BE2C (cell line): Measurements from ENCODE around the gene CORO2B.

Experiments used
- DNase-seq: peaks from one replicate; pipeline ENCODE4 v3.0.0-alpha.2; 2020
- H3K27me3 ChIP-seq: fragments of 250-450 bp; sonication (Bioruptor Pico); 2 replicates; pipeline ENCODE4 v1.5.1; 2020; ENCODE audit warnings: mild to moderate bottlenecking
- H3K36me3 ChIP-seq: fragments of 250-450 bp; sonication (Bioruptor Pico); 2 replicates; pipeline ENCODE4 v1.5.1; 2020; ENCODE audit warnings: mild to moderate bottlenecking
- H3K4me1 ChIP-seq: fragments of 250-450 bp; sonication (Bioruptor Pico); 2 replicates; pipeline ENCODE4 v1.5.1; 2020
- H3K4me3 ChIP-seq: 2 replicates; pipeline ENCODE4 v1.5.1; 2011; ENCODE audit warnings: low read depth, low read length
- H3K9me3 ChIP-seq: fragments of 250-450 bp; sonication (Bioruptor Pico); 2 replicates; pipeline ENCODE4 v1.5.1; 2020
- TF ChIP-seq, protein P1 (sequence below): IDR thresholded peaks from 2 replicates; pipeline ENCODE4 v1.5.1; 2012; ENCODE audit warnings: mild to moderate bottlenecking, low read depth, low read length

CORO2B gene

GRCh38 chr15:68574629-68575028 lies 4.2 kb upstream of the CORO2B start:
- no peaks in the 10 kb centered on the region for H3K36me3 ChIP-seq
- H3K4me3 ChIP-seq: no peak overlapping the region
- no peak for DNase-seq
- no peaks in the 10 kb centered on the region; the same call in 1 of the 2 replicates for H3K4me1 ChIP-seq
- TF ChIP-seq, protein P1, sequence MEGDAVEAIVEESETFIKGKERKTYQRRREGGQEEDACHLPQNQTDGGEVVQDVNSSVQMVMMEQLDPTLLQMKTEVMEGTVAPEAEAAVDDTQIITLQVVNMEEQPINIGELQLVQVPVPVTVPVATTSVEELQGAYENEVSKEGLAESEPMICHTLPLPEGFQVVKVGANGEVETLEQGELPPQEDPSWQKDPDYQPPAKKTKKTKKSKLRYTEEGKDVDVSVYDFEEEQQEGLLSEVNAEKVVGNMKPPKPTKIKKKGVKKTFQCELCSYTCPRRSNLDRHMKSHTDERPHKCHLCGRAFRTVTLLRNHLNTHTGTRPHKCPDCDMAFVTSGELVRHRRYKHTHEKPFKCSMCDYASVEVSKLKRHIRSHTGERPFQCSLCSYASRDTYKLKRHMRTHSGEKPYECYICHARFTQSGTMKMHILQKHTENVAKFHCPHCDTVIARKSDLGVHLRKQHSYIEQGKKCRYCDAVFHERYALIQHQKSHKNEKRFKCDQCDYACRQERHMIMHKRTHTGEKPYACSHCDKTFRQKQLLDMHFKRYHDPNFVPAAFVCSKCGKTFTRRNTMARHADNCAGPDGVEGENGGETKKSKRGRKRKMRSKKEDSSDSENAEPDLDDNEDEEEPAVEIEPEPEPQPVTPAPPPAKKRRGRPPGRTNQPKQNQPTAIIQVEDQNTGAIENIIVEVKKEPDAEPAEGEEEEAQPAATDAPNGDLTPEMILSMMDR: no peak
- no peaks in the 10 kb centered on the region for H3K9me3 ChIP-seq
- peaks cover 11% of the 10 kb centered on the region for H3K27me3 ChIP-seq

DNA sequence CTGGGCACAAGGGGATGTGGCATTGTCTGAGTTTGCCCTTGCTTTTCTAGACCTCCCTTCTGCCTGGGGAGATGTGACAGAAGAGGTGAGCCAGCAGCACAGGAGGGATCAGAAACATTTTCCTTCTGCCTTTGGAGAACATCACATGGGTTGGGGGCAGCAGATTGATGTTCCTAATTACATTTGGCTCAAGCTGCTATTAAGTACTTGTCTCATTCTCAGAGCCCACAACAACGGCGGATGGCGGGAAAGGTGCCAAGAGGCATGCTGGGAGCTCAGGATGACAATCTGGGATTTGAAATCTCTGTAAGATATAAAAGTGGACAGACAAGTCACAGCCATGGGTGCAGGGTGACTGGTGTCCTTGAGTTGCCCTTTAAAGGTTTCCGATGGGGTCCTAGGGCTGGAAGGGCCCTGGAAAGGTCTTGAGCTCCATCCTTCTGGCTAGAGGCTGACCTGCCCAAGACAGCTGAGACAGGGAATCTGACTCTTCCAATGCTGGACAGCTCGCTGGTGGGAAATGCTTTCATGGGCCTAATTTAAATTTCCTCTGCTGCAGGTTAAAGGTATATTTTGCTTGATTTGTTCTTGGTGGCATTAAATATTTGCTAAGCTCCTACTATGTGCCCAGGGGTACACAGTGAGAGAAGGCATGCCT lies 2.4 kb upstream of the CORO2B start:
- Histone ChIP-seq H3K9me3 (no peaks in the 10 kb centered on the region), H3K36me3 (no peaks in the 10 kb centered on the region), H3K4me3 (no peak overlapping the region), H3K4me1 (no peaks in the 10 kb centered on the region; the same call in 1 of the 2 replicates), H3K27me3 (peaks cover 11% of the 10 kb centered on the region)
- DNase-seq: no peak
- TF ChIP-seq, protein P1: no peak

DNA sequence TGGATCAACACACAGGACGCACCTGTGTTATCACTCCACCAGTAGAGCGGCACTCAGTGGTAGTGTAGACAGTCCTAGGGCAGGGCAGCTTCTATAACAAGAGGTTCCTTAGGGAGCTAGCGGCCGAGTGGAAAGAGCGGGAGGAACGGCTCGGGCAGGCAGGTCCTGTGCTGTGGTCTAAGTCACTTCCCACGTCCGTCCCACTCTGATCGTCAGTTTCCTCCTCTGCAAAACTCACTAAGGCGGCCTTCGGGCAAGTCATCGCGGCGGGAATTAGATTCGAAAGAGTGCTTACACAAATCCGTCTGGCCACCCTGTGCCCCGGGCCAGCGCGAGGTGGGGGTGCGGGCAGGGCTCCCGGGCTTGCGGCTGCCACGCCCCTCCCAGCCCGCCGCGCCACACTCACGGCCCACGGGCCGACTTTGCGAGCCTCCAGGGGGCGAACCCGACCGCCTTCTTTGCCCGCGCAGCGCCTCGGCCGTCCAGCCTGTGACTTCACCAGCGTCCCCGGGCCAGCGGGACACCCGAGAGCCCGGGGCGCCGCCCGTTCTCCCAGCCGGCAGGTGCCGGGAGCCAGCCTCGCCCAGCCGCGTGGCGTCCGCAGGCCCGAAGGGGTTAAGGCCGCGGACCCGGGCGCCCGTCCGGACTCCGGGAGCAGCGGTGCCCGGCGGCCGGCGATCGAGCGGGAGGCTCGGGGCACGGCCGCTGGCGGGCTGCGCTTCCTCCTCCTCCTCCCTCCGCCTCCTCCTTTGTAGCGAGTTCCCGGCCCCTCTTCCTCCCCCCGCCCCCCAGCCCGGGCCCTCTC lies 416 bp upstream of the CORO2B start:
- no peaks in the 10 kb centered on the region; the same call in 1 of the 2 replicates for H3K4me1 ChIP-seq
- peaks cover 11% of the 10 kb centered on the region for H3K27me3 ChIP-seq
- peak; percentile 78 for DNase-seq
- no peaks in the 10 kb centered on the region for H3K9me3 ChIP-seq
- H3K4me3 ChIP-seq: peak overlapping the region; percentile 53
- TF ChIP-seq, protein P1: peak; percentile 42
- H3K36me3 ChIP-seq: no peaks in the 10 kb centered on the region

DNA sequence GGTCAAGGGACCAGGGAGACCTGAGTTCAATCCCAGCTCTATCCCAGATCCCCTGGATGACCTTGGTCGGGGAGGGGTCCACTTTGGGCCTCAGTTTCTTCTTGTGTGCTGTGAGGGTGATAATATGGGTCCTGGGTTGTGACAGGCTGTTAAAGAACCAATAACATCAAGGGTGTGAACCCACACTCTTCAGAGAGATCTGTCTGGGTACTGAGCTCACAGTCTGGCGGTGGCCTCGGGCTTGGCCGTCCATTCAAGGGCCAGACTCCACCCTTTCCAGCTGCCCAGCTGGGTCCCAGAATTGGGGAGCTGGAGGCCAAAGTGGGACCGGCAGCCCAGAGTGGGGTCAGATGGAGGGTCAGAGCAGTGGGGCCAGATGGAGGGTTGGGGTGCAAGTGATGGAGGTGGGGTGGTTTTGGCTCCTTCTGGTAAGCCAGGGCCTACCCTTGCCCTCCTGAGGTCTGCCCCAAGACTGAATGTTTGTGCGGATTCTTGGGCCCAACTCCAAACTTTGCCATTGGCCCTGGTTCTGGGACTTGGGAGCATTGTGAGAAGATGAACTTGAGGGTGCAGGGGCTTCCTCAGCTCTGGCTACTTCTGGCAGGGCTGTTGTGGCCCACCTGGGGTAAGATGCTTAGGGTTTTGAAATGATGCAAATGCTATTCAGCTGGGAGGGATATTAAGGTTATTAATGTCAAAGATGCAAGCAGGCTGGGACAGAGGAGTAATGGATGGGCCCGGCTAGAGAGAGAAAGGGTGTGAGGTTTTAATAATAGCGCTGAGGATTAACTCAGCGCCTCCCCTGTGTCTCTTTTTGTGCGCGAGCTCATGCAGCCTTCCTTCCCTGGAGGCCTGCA lies 1.5 kb downstream of the CORO2B start:
- no peaks in the 10 kb centered on the region for H3K36me3 ChIP-seq
- peaks cover 5% of the 10 kb centered on the region; the same call in 1 of the 2 replicates for H3K4me1 ChIP-seq
- DNase-seq: no peak
- peak overlapping the region; percentile 56; the same call in 1 of the 2 replicates for H3K4me3 ChIP-seq
- H3K9me3 ChIP-seq: no peaks in the 10 kb centered on the region
- TF ChIP-seq, protein P1: no peak
- peaks cover 11% of the 10 kb centered on the region for H3K27me3 ChIP-seq

DNA sequence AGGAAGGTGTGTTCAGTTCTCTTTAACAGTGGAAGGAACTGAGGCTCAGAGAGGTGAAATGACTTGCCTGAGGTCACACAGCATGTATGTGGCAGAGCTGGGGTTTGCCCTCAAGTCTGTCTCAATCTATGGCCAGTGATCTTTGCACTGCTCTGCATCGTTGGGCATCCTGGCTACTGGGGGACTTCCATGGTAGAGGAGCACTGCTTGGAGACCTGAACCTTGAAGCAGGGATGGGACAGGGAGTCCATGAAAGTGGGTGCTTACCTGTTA lies 2.0 kb downstream of the CORO2B start:
- TF ChIP-seq, protein P1: no peak
- no peaks in the 10 kb centered on the region for H3K9me3 ChIP-seq
- H3K4me3 ChIP-seq: no peak overlapping the region
- no peak for DNase-seq
- no peaks in the 10 kb centered on the region for H3K36me3 ChIP-seq
- H3K4me1 ChIP-seq: peaks cover 5% of the 10 kb centered on the region; the same call in 1 of the 2 replicates
- peaks cover 11% of the 10 kb centered on the region for H3K27me3 ChIP-seq
